GM12873 (cell line): ENCODE data around the gene CNKSR3.

ENCODE experiments used
- TF ChIP-seq, protein P1 (sequence below): IDR thresholded peaks from 2 replicates; pipeline ENCODE4 v1.5.1; 2012; ENCODE audit warnings: low read depth, mild to moderate bottlenecking, moderate library complexity, low read length, control low read depth; ENCODE audit not compliant: insufficient read depth; ENCODE audit errors: missing control alignments

The CNKSR3 gene

DNA sequence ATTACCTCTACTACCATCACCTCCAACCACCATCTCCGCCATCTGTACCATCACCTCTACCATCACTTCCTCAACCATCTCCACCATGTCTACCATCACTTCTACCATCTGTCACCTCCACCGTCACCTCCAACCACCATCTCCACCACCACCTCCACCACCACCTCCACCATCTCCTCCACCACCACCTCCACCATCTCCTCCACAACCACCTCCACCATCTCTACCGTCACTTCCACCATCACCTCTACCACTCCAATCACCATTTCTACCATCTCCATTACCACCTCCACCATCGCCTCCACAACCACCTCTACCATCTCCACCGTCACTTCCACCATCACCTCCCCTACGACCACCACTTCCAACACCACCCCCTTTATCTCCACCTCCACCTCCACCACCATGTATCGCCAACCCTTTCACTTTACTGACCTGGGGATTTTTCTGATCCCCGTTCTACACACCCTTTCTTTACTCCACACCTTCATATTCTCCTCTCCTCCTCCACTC lies 156.2 kb downstream of the CNKSR3 start:
- TF ChIP-seq, protein P1, sequence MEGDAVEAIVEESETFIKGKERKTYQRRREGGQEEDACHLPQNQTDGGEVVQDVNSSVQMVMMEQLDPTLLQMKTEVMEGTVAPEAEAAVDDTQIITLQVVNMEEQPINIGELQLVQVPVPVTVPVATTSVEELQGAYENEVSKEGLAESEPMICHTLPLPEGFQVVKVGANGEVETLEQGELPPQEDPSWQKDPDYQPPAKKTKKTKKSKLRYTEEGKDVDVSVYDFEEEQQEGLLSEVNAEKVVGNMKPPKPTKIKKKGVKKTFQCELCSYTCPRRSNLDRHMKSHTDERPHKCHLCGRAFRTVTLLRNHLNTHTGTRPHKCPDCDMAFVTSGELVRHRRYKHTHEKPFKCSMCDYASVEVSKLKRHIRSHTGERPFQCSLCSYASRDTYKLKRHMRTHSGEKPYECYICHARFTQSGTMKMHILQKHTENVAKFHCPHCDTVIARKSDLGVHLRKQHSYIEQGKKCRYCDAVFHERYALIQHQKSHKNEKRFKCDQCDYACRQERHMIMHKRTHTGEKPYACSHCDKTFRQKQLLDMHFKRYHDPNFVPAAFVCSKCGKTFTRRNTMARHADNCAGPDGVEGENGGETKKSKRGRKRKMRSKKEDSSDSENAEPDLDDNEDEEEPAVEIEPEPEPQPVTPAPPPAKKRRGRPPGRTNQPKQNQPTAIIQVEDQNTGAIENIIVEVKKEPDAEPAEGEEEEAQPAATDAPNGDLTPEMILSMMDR = no peak

DNA sequence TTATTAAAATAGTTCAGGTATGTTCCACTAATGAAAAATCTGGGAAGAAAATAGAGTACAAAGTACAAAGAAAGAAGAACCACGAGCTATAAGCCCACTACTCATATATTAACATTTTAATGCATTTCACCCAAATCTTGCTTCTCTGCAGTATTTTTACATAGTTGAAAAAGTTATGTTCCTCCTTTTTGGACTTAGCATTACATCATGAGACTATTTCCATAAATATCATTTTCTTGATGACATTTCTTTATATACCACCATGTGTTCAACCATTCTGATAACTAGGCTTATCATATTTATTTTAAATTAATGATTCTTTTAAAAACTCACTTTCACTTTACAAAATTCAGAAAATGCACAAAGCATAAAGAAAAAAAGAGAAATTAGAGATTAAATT lies 156.9 kb downstream of the CNKSR3 start:
- TF ChIP-seq, protein P1 = no peak

DNA sequence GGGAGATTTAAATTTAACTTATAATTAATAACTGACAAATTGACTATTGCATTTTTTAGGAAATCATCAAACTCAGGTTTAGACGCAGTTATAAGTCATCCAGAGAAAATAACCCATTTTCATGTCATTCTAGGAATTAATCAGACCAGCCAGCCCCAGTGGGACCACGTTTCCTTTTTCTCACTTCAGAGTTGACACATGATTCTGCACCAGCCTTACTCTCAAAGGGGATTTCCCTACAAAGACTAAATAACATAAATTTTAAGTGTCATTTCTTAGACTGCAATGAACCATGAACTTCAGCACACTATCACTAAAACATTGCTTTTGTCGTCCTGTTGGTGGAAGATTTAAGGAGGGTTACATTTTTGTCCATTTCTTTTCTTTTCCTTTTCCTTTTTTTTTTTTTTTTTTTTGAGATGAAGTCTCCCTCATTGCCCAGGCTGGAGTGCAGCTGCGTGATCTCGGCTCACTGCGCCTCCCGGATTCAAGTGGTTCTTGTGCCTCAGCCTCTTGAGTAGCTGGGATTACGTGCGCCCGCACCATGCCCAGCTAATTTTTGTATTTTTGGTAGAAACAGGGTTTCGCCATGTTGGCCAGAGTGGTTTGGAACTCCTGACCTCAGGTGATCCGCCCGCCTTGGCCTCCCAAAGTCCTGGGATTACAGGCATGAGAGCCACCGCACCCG lies 157.4 kb downstream of the CNKSR3 start:
- TF ChIP-seq, protein P1 = no peak

DNA sequence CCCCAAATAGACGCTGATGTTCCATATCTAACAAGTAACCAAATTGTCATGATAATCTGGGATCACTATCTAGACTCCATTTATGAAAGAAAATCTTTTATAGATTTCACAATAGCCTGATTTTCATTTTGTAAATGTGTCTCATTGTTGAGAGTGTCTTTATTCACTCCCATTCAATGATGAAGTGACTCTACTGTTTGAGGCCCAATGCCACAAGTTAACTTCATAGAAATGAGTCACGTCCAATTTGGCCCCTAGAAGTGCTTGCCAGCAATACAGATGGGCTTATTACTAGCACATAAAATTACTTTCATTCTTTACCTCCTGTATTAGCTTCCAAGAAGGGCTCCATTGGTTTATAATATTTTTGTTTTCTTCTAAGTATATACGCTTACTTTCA lies 160.2 kb downstream of the CNKSR3 start:
- TF ChIP-seq, protein P1 = no peak

DNA sequence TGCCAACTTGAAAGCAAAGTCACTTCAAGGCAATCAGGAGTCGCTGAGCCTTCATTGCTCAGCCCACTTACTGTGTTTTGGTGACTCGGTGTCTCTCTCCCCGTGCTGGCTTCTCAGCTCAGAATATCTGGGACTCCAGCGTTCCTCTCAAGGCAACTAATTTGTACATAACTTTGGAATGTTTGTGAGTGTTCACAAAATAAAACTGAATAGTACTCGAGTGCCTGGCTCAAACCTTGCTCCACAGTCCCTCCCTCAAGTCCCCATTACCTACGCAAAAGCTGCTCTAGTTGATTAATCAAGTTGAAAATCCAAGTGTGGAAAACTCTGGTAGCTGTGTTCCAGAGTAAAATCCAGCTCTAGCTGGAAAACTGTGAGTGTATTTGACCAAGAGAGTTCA lies 162.5 kb downstream of the CNKSR3 start:
- TF ChIP-seq, protein P1 = no peak

DNA sequence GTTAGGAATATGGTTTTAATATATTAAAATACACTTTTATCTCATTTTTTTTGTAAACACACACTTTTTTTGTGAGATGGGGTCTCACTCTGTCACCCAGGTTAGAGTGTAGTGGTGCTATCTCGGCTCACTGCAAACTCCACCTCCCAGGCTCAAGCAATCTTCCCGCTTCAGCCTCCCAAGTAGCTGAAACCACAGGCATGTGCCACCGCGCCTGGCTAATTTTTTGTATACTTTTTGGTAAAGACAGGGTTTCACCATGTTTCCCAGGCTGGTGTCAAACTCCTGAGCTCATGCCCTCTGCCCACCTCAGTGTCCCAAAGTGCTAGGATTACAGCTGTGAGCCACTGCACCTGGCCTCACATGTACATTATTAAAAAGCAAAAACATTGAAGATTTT lies 164.7 kb downstream of the CNKSR3 start:
- TF ChIP-seq, protein P1 = no peak

DNA sequence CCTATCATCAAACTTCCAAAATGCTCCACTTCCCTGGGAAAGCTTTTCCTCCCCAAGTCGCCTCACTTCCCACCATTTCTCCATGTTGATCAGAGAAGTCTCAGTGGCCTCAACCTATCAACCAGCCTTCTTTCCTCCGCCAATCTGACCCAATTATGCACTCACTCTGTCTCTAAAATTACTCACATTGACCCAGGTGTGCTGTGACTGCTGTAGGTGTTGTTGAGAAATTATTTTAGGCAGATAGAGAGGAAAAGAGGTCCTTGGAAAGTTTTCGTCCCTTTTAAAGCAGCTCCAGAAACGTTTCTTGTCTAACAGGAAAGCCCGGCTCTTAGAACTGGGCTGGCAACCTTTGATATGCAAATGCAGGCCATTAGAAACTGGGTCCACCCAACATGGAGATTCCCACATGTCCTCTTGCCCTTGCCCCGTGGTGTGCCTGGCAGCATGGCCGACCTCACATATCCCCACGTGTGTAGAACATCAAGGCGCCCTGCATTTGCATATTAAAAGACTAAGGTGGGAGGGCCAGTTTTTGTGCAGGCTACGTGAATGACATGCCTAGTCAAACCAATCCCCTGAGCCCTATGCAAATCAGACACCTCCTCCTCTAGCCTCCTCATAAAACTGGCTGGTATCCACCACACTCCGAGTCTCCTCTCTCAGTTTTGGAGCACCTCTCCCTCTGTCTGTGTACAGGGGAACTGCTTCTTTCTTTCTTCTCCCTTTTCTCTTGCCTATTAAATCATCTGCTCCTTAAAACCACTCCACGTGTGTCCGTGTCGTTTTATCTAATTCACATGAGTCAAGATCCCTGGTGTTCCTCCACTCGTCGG lies 166.8 kb downstream of the CNKSR3 start:
- TF ChIP-seq, protein P1 = peak; percentile 11
